Keratinocyte (primary cell): ENCODE results near the gene HK1. TPM values are rescaled to one million over a fixed set of nuclear protein-coding genes. Genes with fewer than 3 reads are reported as not detected.
A peak's percentile ranks its signal among the peaks of the same experiment; 100 is the strongest.

Experiments used
- DNase-seq: peaks from one replicate; pipeline ENCODE4 v3.0.0-alpha.2; 2011; ENCODE audit warnings: low read depth, missing footprints, low spot score
- FAIRE-seq: peaks from 2 replicates; lab custom pipeline; 2011; peaks lifted over from hg19 to GRCh38; lab: Jason Lieb, UNC
- H2AFZ ChIP-seq: 2 replicates; pipeline ENCODE4 v1.6.0; 2012; ENCODE audit warnings: low read length, control low read depth, inconsistent platforms; ENCODE audit not compliant: control insufficient read depth
- H3K27ac ChIP-seq: 2 replicates; pipeline ENCODE4 v1.5.1; 2011; ENCODE audit warnings: low read length; ENCODE audit not compliant: control insufficient read depth, insufficient read depth
- H3K27me3 ChIP-seq: 3 replicates; pipeline ENCODE4 v1.6.0; 2011; ENCODE audit warnings: low read length; ENCODE audit not compliant: control insufficient read depth, insufficient read depth; ENCODE audit errors: extremely low read depth
- H3K36me3 ChIP-seq, 2 experiments: 2 replicates in 1 of 2; 3 replicates in 1 of 2; pipeline ENCODE4 v1.5.1; 2011; ENCODE audit warnings: low read length in 2 of 2, mild to moderate bottlenecking in 1 of 2; ENCODE audit not compliant: control insufficient read depth in 2 of 2, insufficient read depth in 2 of 2; ENCODE audit errors: extremely low read depth in 1 of 2
- H3K4me1 ChIP-seq: 3 replicates; pipeline ENCODE4 v1.5.1; 2011; ENCODE audit warnings: low read length; ENCODE audit not compliant: control insufficient read depth, insufficient read depth; ENCODE audit errors: extremely low read depth
- H3K4me2 ChIP-seq: 3 replicates; pipeline ENCODE4 v1.6.0; 2011; ENCODE audit warnings: low read depth, low read length; ENCODE audit not compliant: control insufficient read depth, insufficient read depth; ENCODE audit errors: extremely low read depth
- H3K4me3 ChIP-seq, 3 experiments: fragments of 200-600 bp in 1 of 3; sonication (generic) in 1 of 3; 2 replicates in 2 of 3; 3 replicates in 1 of 3; pipeline ENCODE4 v1.5.1; 2011 to 2016; ENCODE audit warnings: low read length in 3 of 3, mild to moderate bottlenecking in 3 of 3, control low read depth in 2 of 3, inconsistent platforms in 1 of 3, low read depth in 1 of 3, mixed read lengths in 1 of 3, mixed run types in 1 of 3, moderate library complexity in 1 of 3; ENCODE audit not compliant: control insufficient read depth in 2 of 3, insufficient read depth in 2 of 3; ENCODE audit errors: extremely low read depth in 1 of 3
- H3K79me2 ChIP-seq: 2 replicates; pipeline ENCODE4 v1.6.0; 2012; ENCODE audit warnings: low read length; ENCODE audit not compliant: control insufficient read depth, insufficient read depth
- H3K9ac ChIP-seq: 3 replicates; pipeline ENCODE4 v1.6.0; 2011; ENCODE audit warnings: low read length; ENCODE audit not compliant: control insufficient read depth, insufficient read depth; ENCODE audit errors: extremely low read depth
- H3K9me1 ChIP-seq: 3 replicates; pipeline ENCODE4 v1.6.0; 2011; ENCODE audit warnings: low read length; ENCODE audit not compliant: control insufficient read depth, insufficient read depth; ENCODE audit errors: extremely low read depth
- H3K9me3 ChIP-seq: 2 replicates; pipeline ENCODE4 v1.5.1; 2012; ENCODE audit warnings: low read depth, low read length; ENCODE audit not compliant: control insufficient read depth
- H4K20me1 ChIP-seq: 3 replicates; pipeline ENCODE4 v1.6.0; 2011; ENCODE audit warnings: low read length; ENCODE audit not compliant: control insufficient read depth, insufficient read depth; ENCODE audit errors: extremely low read depth
- CTCF ChIP-seq, 3 experiments: IDR thresholded peaks in 1 of 3; conservative IDR thresholded peaks in 1 of 3; optimal IDR thresholded peaks in 1 of 3; 2 replicates in 2 of 3; 3 replicates in 1 of 3; pipeline versions ENCODE3 to v1.5.1; 2011; ENCODE audit warnings: low read length in 3 of 3, mild to moderate bottlenecking in 3 of 3, moderate library complexity in 2 of 3, control low read depth in 1 of 3, inconsistent platforms in 1 of 3; ENCODE audit not compliant: insufficient read depth in 2 of 3; ENCODE audit errors: extremely low read depth in 1 of 3
- EZH2 ChIP-seq: IDR thresholded peaks from one replicate; pipeline ENCODE4 v1.6.1; 2012; ENCODE audit warnings: inconsistent platforms, mild to moderate bottlenecking, low read length, moderate library complexity
- dilution Hi-C: fragments of 300-500 bp; cut with MboI; formaldehyde crosslinking; loops from one replicate; pipeline ENCODE4 v1.7.0; 2020; ENCODE audit warnings: low sequenced_read_pairs; ENCODE audit not compliant: extremely low pct_ligation_motif_present
- polyA plus RNA-seq, 5 experiments: library from polyadenylated mRNA; depleted of rRNA in 3 of 5; stranded (reverse) in 3 of 5; stranded (forward) in 1 of 5; unstranded in 1 of 5; fragments of >200 nt; gene quantifications; 1 replicate in 1 of 5; 2 replicates in 3 of 5; 3 replicates in 1 of 5; pipeline versions ENCODE4 v1.2.1 to v1.2.3, GENCODE V29; 2011 to 2012; ENCODE audit warnings: missing spikeins in 2 of 5, low read depth in 1 of 5, low replicate concordance in 1 of 5

The HK1 gene
- polyA plus RNA-seq, 1 donor (not counting 4 experiments of a cell fraction or from before 2014, with no cell fraction given), result 106 TPM

- H3K9ac ChIP-seq, result no peak overlapping the region
- no peak overlapping the region for H2AFZ ChIP-seq
- H3K9me3 ChIP-seq, result no peaks in the 10 kb centered on the region
- no peaks in the 10 kb centered on the region for H3K27me3 ChIP-seq
- no peak overlapping the region for H3K27ac ChIP-seq
- H4K20me1 ChIP-seq, result no peaks in the 10 kb centered on the region
- no peak overlapping the region for H3K4me3 ChIP-seq
- H3K4me1 ChIP-seq, result peaks cover 17% of the 10 kb centered on the region
- H3K36me3 ChIP-seq, result no peaks in the 10 kb centered on the region
- DNase-seq, result no peak
- no peaks in the 10 kb centered on the region for H3K79me2 ChIP-seq
- dilution Hi-C loops, result no loop called here
- no peak overlapping the region for H3K4me2 ChIP-seq
- no peak for FAIRE-seq
- no peaks in the 10 kb centered on the region for H3K9me1 ChIP-seq
- TF ChIP-seq CTCF (optimal IDR thresholded peaks at IDR 0.05 in 1 of 3, IDR thresholded peaks at IDR 0.05 in 1 of 3, conservative IDR thresholded peaks at IDR 0.05 in 1 of 3; ENCODE audit: extremely low read depth in 1 of 3, insufficient read depth in 2 of 3, low read length in 3 of 3), result no peak
- no peak for TF ChIP-seq EZH2
Measured at GRCh38 chr10:69412232-69412790, 134.0 kb downstream of the HK1 start.

- FAIRE-seq (no peak), DNase-seq (no peak)
- dilution Hi-C loops, result no loop called here
- Histone ChIP-seq H3K79me2 (no peaks in the 10 kb centered on the region), H3K27me3 (no peaks in the 10 kb centered on the region), H3K9ac (no peak overlapping the region), H2AFZ (no peak overlapping the region), H3K4me2 (no peak overlapping the region), H3K9me3 (no peaks in the 10 kb centered on the region), H4K20me1 (no peaks in the 10 kb centered on the region), H3K4me3 (no peak overlapping the region), H3K36me3 (no peaks in the 10 kb centered on the region), H3K4me1 (peaks cover 10% of the 10 kb centered on the region), H3K27ac (no peak overlapping the region), H3K9me1 (no peaks in the 10 kb centered on the region)
- TF ChIP-seq EZH2 (no peak), CTCF (optimal IDR thresholded peaks at IDR 0.05 in 1 of 3, IDR thresholded peaks at IDR 0.05 in 1 of 3, conservative IDR thresholded peaks at IDR 0.05 in 1 of 3; ENCODE audit: extremely low read depth in 1 of 3, insufficient read depth in 2 of 3, low read length in 3 of 3) (peak; percentile 38 to 68 (median 43))
Measured at GRCh38 chr10:69413221-69413865, 135.0 kb downstream of the HK1 start.
